Transverse colon (tissue), 4 donors: ENCODE measurements around the gene PHYHIPL. TPM values are rescaled to one million over a fixed set of nuclear protein-coding genes. Genes with fewer than 3 reads are reported as not detected.
"Not testable (repeated sequence)": the region's sequence is repeated elsewhere in the genome, so short reads cannot be mapped to it uniquely, and the experiment has no call there.

Experiments used
- DNase-seq: peaks from one replicate; pipeline ENCODE4 v3.0.0-alpha.2; 2019
- H3K27ac ChIP-seq, 4 donors: fragments of 200-600 bp; sonication (generic); 2 replicates each; pipeline ENCODE4 v1.5.1; 2016 to 2018; ENCODE audit warnings: inconsistent platforms in 4 of 4
- H3K27me3 ChIP-seq: fragments of 200-600 bp; sonication (generic); 2 replicates; pipeline ENCODE4 v1.5.1; 2017; ENCODE audit warnings: inconsistent platforms
- H3K36me3 ChIP-seq, 4 donors: fragments of 200-600 bp; sonication (generic); 2 replicates each; pipeline ENCODE4 v1.5.1; 2017 to 2019; ENCODE audit warnings: inconsistent platforms in 4 of 4
- H3K4me1 ChIP-seq, 4 donors: fragments of 200-600 bp; sonication (generic); 2 replicates each; pipeline ENCODE4 v1.5.1; 2017 to 2020; ENCODE audit warnings: inconsistent platforms in 4 of 4
- H3K4me3 ChIP-seq, 4 donors: fragments of 200-600 bp; sonication (generic); 1 replicate in 1 of 4; 2 replicates in 3 of 4; pipeline versions ENCODE4 v1.5.1 to v1.6.1; 2017 to 2019; ENCODE audit warnings: inconsistent platforms in 4 of 4
- H3K9me3 ChIP-seq, 2 donors: fragments of 200-600 bp; sonication (generic); 2 replicates each; pipeline ENCODE4 v1.5.1; 2017 to 2019; ENCODE audit warnings: inconsistent platforms in 2 of 2
- CTCF ChIP-seq, 5 experiments: fragments of 200-600 bp in 3 of 5; fragments of 450-650 bp in 2 of 5; sonication (generic) in 3 of 5; IDR thresholded peaks; 1 replicate in 2 of 5; 2 replicates in 3 of 5; pipeline ENCODE4 v1.5.1; 2016 to 2017; ENCODE audit warnings: antibody characterized with exemption in 5 of 5, inconsistent platforms in 3 of 5, mild to moderate bottlenecking in 2 of 5, moderate library complexity in 1 of 5
- EP300 ChIP-seq: sonication (generic); formaldehyde crosslinking; IDR thresholded peaks from one replicate; pipeline ENCODE4 v1.6.1; 2017; ENCODE audit warnings: antibody characterized with exemption, low read depth
- POLR2A ChIP-seq: fragments of 450-650 bp; IDR thresholded peaks from one replicate; pipeline ENCODE4 v1.6.1; 2016; ENCODE audit warnings: antibody characterized with exemption, mild to moderate bottlenecking, moderate library complexity
- POLR2AphosphoS5 ChIP-seq, 3 donors: sonication (generic); formaldehyde crosslinking; IDR thresholded peaks; one replicate each; pipeline ENCODE4 v1.6.1; 2016; ENCODE audit warnings: antibody characterized with exemption in 3 of 3
- WGBS, 2 donors: methylation state at CpG; one replicate each; pipeline ENCODE4 v1.1.5; 2018; ENCODE audit warnings: low coverage in 1 of 2; 5-methylcytosine and 5-hydroxymethylcytosine counted together
- in situ Hi-C, 4 donors: fragments of 200-750 bp; cut with MboI; loops; one replicate each; pipeline versions ENCODE4 v1.15.0 to v1.15.1; 2017; ENCODE audit warnings: low sequenced_read_pairs in 3 of 4, low pct_ligation_motif_present in 1 of 4, low pct_unique_long_range_greater_than_20kb in 1 of 4
- intact Hi-C: fragments of 100-400 bp; cut with DNase I; formaldehyde crosslinking; loops from one replicate; pipeline ENCODE4 v1.15.1; 2023; ENCODE audit warnings: low total_unique reads
- total RNA-seq, 4 donors: library from RNA; depleted of rRNA; stranded (reverse); fragments of >200 nt; gene quantifications; one replicate each; pipeline ENCODE4 v1.1.0, GENCODE V29; 2016

Gene PHYHIPL
- total RNA-seq, 4 donors from 2014 or later, result 0.27 to 0.48 TPM; not detected in 2

- Histone ChIP-seq H3K4me3 (no peak overlapping the region), H3K36me3 (no peaks in the 10 kb centered on the region), H3K27ac (no peak overlapping the region), H3K4me1 (no peaks in the 10 kb centered on the region), H3K9me3 (no peaks in the 10 kb centered on the region), H3K27me3 (no peaks in the 10 kb centered on the region)
- WGBS, 2 donors, result 69 to 87% methylated on average over 3 to 4 of the region's 4 CpGs
- intact Hi-C loops (no loop called here), in situ Hi-C loops (no loop called here)
- no peak for TF ChIP-seq POLR2AphosphoS5 (IDR thresholded peaks at IDR 0.05)
- no peak for TF ChIP-seq CTCF (IDR thresholded peaks at IDR 0.05)
- no peak for TF ChIP-seq POLR2A
- TF ChIP-seq EP300, result no peak
- no peak for DNase-seq
Measured at GRCh38 chr10:59216178-59216869, 39.9 kb downstream of the PHYHIPL start.

- Histone ChIP-seq H3K27me3 (no peaks in the 10 kb centered on the region), H3K27ac (no peak overlapping the region), H3K9me3 (no peaks in the 10 kb centered on the region), H3K4me3 (no peak overlapping the region), H3K4me1 (no peaks in the 10 kb centered on the region), H3K36me3 (no peaks in the 10 kb centered on the region)
- in situ Hi-C loops, result no loop called here
- intact Hi-C loops, result no loop called here
- DNase-seq, result no peak
- TF ChIP-seq EP300, result no peak
- no peak for TF ChIP-seq POLR2AphosphoS5 (IDR thresholded peaks at IDR 0.05)
- TF ChIP-seq POLR2A, result no peak
- no peak for TF ChIP-seq CTCF (IDR thresholded peaks at IDR 0.05)
Measured at GRCh38 chr10:59222788-59223187, 46.3 kb downstream of the PHYHIPL start.

- in situ Hi-C loops, H3K4me3 ChIP-seq, H3K27ac ChIP-seq, H3K9me3 ChIP-seq, H3K36me3 ChIP-seq, H3K27me3 ChIP-seq, DNase-seq, intact Hi-C loops, H3K4me1 ChIP-seq: not testable (repeated sequence)
- WGBS, 2 donors, result 59 to 86% methylated on average over 2 of the region's 2 CpGs
Measured at GRCh38 chr10:59223597-59223996, 47.2 kb downstream of the PHYHIPL start.

- DNase-seq, result no peak
- Histone ChIP-seq H3K27ac (no peak overlapping the region), H3K9me3 (no peaks in the 10 kb centered on the region), H3K36me3 (no peaks in the 10 kb centered on the region), H3K4me3 (no peak overlapping the region), H3K27me3 (no peaks in the 10 kb centered on the region), H3K4me1 (no peaks in the 10 kb centered on the region)
- TF ChIP-seq CTCF (IDR thresholded peaks at IDR 0.05) (no peak), POLR2AphosphoS5 (IDR thresholded peaks at IDR 0.05) (no peak), EP300 (no peak)
- in situ Hi-C loops, result loop anchor here (25.0 kb wide), 4 partner anchors 362 to 812 kb away; no protein-coding TSS in a partner anchor
- intact Hi-C loops, result no loop called here
Measured at GRCh38 chr10:59225211-59225610, 48.8 kb downstream of the PHYHIPL start.

- 82 to 100% methylated on average over 2 to 3 of the region's 3 CpGs for WGBS, 2 donors
- Histone ChIP-seq H3K27me3 (no peaks in the 10 kb centered on the region), H3K4me1 (no peaks in the 10 kb centered on the region), H3K36me3 (no peaks in the 10 kb centered on the region), H3K4me3 (no peak overlapping the region), H3K9me3 (no peaks in the 10 kb centered on the region), H3K27ac (no peak overlapping the region)
- intact Hi-C loops (no loop called here), in situ Hi-C loops (loop anchor here (25.0 kb wide), 4 partner anchors 360 to 810 kb away; no protein-coding TSS in a partner anchor)
- no peak for DNase-seq
- TF ChIP-seq POLR2A (no peak), POLR2AphosphoS5 (IDR thresholded peaks at IDR 0.05) (no peak), CTCF (IDR thresholded peaks at IDR 0.05) (no peak), EP300 (no peak)
Measured at GRCh38 chr10:59227136-59227673, 50.8 kb downstream of the PHYHIPL start.
